HEK293 (cell line): ENCODE results near the gene OR4B1.
"Not testable (repeated sequence)": the region's sequence is repeated elsewhere in the genome, so short reads cannot be mapped to it uniquely, and the experiment has no call there.

Experiments used
- CTCF ChIA-PET: fragments of 350-600 bp; formaldehyde crosslinking; extraction: SDS; loops from one replicate; lab custom pipeline; 2021; ENCODE audit warnings: antibody characterized with exemption; lab: Yijun Ruan, JAX
- POLR2A ChIA-PET: fragments of 300-600 bp; formaldehyde crosslinking; extraction: SDS; loops from one replicate; lab custom pipeline; 2020; ENCODE audit warnings: antibody characterized with exemption, inconsistent platforms; lab: Yijun Ruan, JAX
- H3K27ac ChIP-seq: fragments of 200-500 bp; sonication (Bioruptor generic); 2 replicates; pipeline ENCODE4 v1.5.1; 2014; ENCODE audit warnings: low read depth, low read length, control low read depth, inconsistent platforms; ENCODE audit errors: extremely low read depth
- H3K36me3 ChIP-seq, 2 experiments: fragments of 200-500 bp in 1 of 2; sonication (Bioruptor generic) in 1 of 2; 1 replicate in 1 of 2; 2 replicates in 1 of 2; pipeline ENCODE4 v1.5.1; 2014 to 2017; ENCODE audit warnings: inconsistent platforms in 2 of 2, low read length in 2 of 2; ENCODE audit not compliant: control insufficient read depth in 2 of 2, insufficient read depth in 1 of 2
- H3K4me1 ChIP-seq: fragments of 200-500 bp; sonication (Bioruptor generic); 2 replicates; pipeline ENCODE4 v1.5.1; 2014; ENCODE audit warnings: mild to moderate bottlenecking, low read length, inconsistent platforms; ENCODE audit not compliant: control insufficient read depth, insufficient read depth
- H3K4me3 ChIP-seq: 2 replicates; pipeline ENCODE4 v1.5.1; 2011; ENCODE audit warnings: low read depth, mild to moderate bottlenecking, control low read depth, low read length, moderate library complexity
- H3K9me3 ChIP-seq: fragments of 200-500 bp; sonication (Bioruptor generic); 2 replicates; pipeline ENCODE4 v1.5.1; 2014; ENCODE audit warnings: low read depth, low read length, inconsistent platforms; ENCODE audit not compliant: control insufficient read depth, insufficient read depth
- KLF16 ChIP-seq: fragments of 450-650 bp; formaldehyde crosslinking; IDR thresholded peaks from 2 replicates; pipeline ENCODE4 v1.5.1; 2017; ENCODE audit warnings: missing biosample characterization, missing genetic modification characterization
- MZF1 ChIP-seq: fragments of 450-650 bp; formaldehyde crosslinking; IDR thresholded peaks from 2 replicates; pipeline ENCODE4 v1.5.1; 2017; ENCODE audit warnings: missing biosample characterization, missing genetic modification characterization, borderline replicate concordance
- SALL2 ChIP-seq: fragments of 450-650 bp; formaldehyde crosslinking; IDR thresholded peaks from 2 replicates; pipeline ENCODE4 v1.5.0; 2017; ENCODE audit warnings: missing biosample characterization, mild to moderate bottlenecking, missing genetic modification characterization, borderline replicate concordance
- ZEB2 ChIP-seq: fragments of 450-650 bp; formaldehyde crosslinking; IDR thresholded peaks from 2 replicates; pipeline ENCODE4 v1.5.1; 2016; ENCODE audit warnings: missing biosample characterization, missing genetic modification characterization
- ZNF140 ChIP-seq: fragments of 450-650 bp; formaldehyde crosslinking; IDR thresholded peaks from 2 replicates; pipeline ENCODE4 v1.5.1; 2016; ENCODE audit warnings: missing biosample characterization, missing genetic modification characterization
- ZNF184 ChIP-seq: fragments of 450-650 bp; IDR thresholded peaks from 2 replicates; pipeline ENCODE4 v1.5.1; 2018; ENCODE audit warnings: missing biosample characterization, mild to moderate bottlenecking, missing genetic modification characterization
- ZNF248 ChIP-seq: fragments of 450-650 bp; formaldehyde crosslinking; IDR thresholded peaks from 2 replicates; pipeline ENCODE4 v1.5.1; 2017; ENCODE audit warnings: missing biosample characterization, missing genetic modification characterization
- ZNF341 ChIP-seq: fragments of 450-650 bp; formaldehyde crosslinking; IDR thresholded peaks from 2 replicates; pipeline ENCODE4; 2016; ENCODE audit warnings: low read depth, missing biosample characterization, missing genetic modification characterization
- ZNF354C ChIP-seq: fragments of 450-650 bp; formaldehyde crosslinking; IDR thresholded peaks from 2 replicates; pipeline ENCODE4 v1.5.1; 2016; ENCODE audit warnings: missing biosample characterization, missing genetic modification characterization, low read depth, borderline replicate concordance
- ZNF521 ChIP-seq: fragments of 450-650 bp; formaldehyde crosslinking; IDR thresholded peaks from 2 replicates; pipeline ENCODE4 v1.5.1; 2017; ENCODE audit warnings: missing biosample characterization, mild to moderate bottlenecking, missing genetic modification characterization
- ZNF529 ChIP-seq: fragments of 450-650 bp; formaldehyde crosslinking; IDR thresholded peaks from 2 replicates; pipeline ENCODE4 v1.5.1; 2017; ENCODE audit warnings: missing genetic modification characterization, missing biosample characterization; ENCODE audit not compliant: insufficient replicate concordance
- ZNF530 ChIP-seq: fragments of 450-650 bp; formaldehyde crosslinking; IDR thresholded peaks from 2 replicates; pipeline ENCODE4 v1.5.1; 2016; ENCODE audit warnings: low read depth, missing biosample characterization, missing genetic modification characterization
- ZNF621 ChIP-seq: fragments of 450-650 bp; formaldehyde crosslinking; IDR thresholded peaks from 2 replicates; pipeline ENCODE4 v1.5.1; 2017; ENCODE audit warnings: missing biosample characterization, missing genetic modification characterization
- ZNF660 ChIP-seq: fragments of 450-650 bp; IDR thresholded peaks from 2 replicates; pipeline ENCODE4 v1.5.1; 2018; ENCODE audit warnings: missing biosample characterization, mild to moderate bottlenecking, missing genetic modification characterization
- ZNF777 ChIP-seq: fragments of 450-650 bp; formaldehyde crosslinking; IDR thresholded peaks from 2 replicates; pipeline ENCODE4 v1.5.1; 2017; ENCODE audit warnings: missing biosample characterization, missing genetic modification characterization, borderline replicate concordance
- ZNF792 ChIP-seq: fragments of 450-650 bp; formaldehyde crosslinking; IDR thresholded peaks from 2 replicates; pipeline ENCODE4 v1.5.1; 2016; ENCODE audit warnings: missing biosample characterization, missing genetic modification characterization
- ZNF843 ChIP-seq: fragments of 450-650 bp; formaldehyde crosslinking; IDR thresholded peaks from 2 replicates; pipeline ENCODE4 v1.5.1; 2016; ENCODE audit warnings: missing biosample characterization, missing genetic modification characterization
- TF ChIP-seq, protein P1 (sequence below): fragments of 450-650 bp; formaldehyde crosslinking; IDR thresholded peaks from 2 replicates; pipeline ENCODE4 v1.5.1; 2016; ENCODE audit warnings: missing biosample characterization, missing genetic modification characterization
- TF ChIP-seq, protein P2 (sequence below): fragments of 450-650 bp; formaldehyde crosslinking; IDR thresholded peaks from 2 replicates; pipeline ENCODE4 v1.5.1; 2017; ENCODE audit warnings: missing biosample characterization, missing genetic modification characterization
- TF ChIP-seq, protein P3 (sequence below): fragments of 450-650 bp; formaldehyde crosslinking; IDR thresholded peaks from 2 replicates; pipeline ENCODE4 v1.5.1; 2016; ENCODE audit warnings: missing biosample characterization, missing genetic modification characterization
- TF ChIP-seq, protein P4 (sequence below): fragments of 450-650 bp; formaldehyde crosslinking; IDR thresholded peaks from 2 replicates; pipeline ENCODE4 v1.5.1; 2016; ENCODE audit warnings: missing biosample characterization, missing genetic modification characterization
- TF ChIP-seq, protein P5 (sequence below): IDR thresholded peaks from 2 replicates; pipeline ENCODE4 v1.6.1; 2011; ENCODE audit warnings: mild to moderate bottlenecking, low read depth, low read length, borderline replicate concordance

The OR4B1 gene

DNA sequence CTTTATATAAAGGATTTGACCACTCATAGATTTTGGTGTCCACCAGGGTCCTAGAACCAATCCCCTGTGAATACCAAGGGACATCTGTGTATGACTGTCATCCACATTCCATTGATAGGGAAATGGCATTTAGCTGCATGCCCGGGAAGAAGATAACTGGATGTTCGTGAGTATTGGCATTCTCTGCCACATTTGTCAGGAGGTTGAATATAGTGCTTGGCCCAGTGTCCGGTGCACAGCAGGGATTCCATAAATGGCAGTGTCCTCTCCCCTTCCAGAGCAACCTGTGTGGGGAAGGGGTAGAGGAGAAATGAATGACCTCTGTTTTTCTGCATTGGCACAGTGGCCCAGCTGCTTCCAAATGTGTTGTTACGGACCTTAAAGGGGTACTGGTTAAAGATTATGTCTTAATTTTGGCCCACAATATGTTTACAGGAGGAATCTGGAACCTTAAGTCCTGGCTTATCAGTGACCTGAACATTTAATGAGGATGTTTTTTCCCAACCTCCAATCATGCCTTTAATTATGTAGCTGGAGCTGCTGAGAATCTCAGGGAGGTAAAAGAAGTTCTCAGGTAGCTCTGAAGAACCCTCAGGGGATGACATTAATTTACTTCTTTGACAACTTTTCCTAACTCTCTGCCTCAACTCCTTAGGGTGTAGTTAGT is 33.6 kb upstream of the OR4B1 start:
- no peak for TF ChIP-seq ZNF140
- TF ChIP-seq KLF16 (tag by site-specific recombination): no peak
- TF ChIP-seq ZNF621 (tag by site-specific recombination): no peak
- Histone ChIP-seq H3K4me3 (no peak overlapping the region), H3K9me3 (no peaks in the 10 kb centered on the region), H3K27ac (no peak overlapping the region), H3K36me3 (no peaks in the 10 kb centered on the region), H3K4me1 (no peaks in the 10 kb centered on the region)
- ChIA-PET CTCF (interaction anchor here (0.6 to 2.1 kb wide), 4 partner anchors 9 to 1619 kb away, joined by 4 to 7 read pairs (median 5); no protein-coding TSS in a partner anchor), POLR2A (no interaction called here)

DNA sequence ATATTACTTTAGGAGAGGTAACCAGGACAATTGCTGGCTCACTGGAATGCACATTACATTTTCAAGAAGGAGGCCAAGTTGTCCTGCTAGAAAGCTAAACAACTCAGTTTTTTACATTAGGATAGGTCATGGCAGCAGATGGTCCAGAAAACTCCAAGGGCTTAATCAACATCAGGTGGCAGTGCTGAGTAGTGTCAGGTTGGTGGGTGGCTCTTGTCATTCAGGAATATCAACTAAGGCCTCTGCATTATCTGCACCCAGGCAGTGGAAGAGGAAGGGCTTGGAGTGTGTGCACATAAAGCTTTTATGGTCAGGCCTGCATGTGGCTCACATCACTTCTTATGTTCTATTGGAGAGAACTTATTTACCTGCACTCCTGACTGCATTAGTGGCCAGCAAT is 32.2 kb upstream of the OR4B1 start:
- Histone ChIP-seq H3K4me1 (no peaks in the 10 kb centered on the region), H3K9me3 (no peaks in the 10 kb centered on the region), H3K27ac (no peak overlapping the region), H3K4me3 (no peak overlapping the region), H3K36me3 (no peaks in the 10 kb centered on the region)
- CTCF ChIA-PET: interaction anchor here (0.6 to 2.1 kb wide), 3 partner anchors 12 to 93 kb away, joined by 3 to 8 read pairs (median 7); no protein-coding TSS in a partner anchor
- POLR2A ChIA-PET: no interaction called here
- TF ChIP-seq ZEB2 (tag by site-specific recombination) (no peak), ZNF792 (tag by site-specific recombination) (no peak), ZNF248 (no peak), ZNF354C (tag by site-specific recombination) (no peak), ZNF184 (tag by site-specific recombination) (no peak), ZNF521 (tag by site-specific recombination) (no peak), ZNF341 (no peak), ZNF529 (tag by site-specific recombination) (no peak), ZNF660 (tag by site-specific recombination) (no peak), ZNF843 (tag by site-specific recombination) (no peak), ZNF530 (tag by site-specific recombination) (no peak), MZF1 (tag by site-specific recombination) (no peak), ZNF777 (no peak), SALL2 (tag by site-specific recombination) (no peak)
- TF ChIP-seq, protein P1, sequence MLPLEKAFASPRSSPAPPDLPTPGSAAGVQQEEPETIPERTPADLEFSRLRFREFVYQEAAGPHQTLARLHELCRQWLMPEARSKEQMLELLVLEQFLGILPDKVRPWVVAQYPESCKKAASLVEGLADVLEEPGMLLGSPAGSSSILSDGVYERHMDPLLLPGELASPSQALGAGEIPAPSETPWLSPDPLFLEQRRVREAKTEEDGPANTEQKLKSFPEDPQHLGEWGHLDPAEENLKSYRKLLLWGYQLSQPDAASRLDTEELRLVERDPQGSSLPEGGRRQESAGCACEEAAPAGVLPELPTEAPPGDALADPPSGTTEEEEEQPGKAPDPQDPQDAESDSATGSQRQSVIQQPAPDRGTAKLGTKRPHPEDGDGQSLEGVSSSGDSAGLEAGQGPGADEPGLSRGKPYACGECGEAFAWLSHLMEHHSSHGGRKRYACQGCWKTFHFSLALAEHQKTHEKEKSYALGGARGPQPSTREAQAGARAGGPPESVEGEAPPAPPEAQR (tag by site-specific recombination): no peak
- TF ChIP-seq, protein P2, sequence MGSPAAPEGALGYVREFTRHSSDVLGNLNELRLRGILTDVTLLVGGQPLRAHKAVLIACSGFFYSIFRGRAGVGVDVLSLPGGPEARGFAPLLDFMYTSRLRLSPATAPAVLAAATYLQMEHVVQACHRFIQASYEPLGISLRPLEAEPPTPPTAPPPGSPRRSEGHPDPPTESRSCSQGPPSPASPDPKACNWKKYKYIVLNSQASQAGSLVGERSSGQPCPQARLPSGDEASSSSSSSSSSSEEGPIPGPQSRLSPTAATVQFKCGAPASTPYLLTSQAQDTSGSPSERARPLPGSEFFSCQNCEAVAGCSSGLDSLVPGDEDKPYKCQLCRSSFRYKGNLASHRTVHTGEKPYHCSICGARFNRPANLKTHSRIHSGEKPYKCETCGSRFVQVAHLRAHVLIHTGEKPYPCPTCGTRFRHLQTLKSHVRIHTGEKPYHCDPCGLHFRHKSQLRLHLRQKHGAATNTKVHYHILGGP (tag by site-specific recombination): no peak
- TF ChIP-seq, protein P3, sequence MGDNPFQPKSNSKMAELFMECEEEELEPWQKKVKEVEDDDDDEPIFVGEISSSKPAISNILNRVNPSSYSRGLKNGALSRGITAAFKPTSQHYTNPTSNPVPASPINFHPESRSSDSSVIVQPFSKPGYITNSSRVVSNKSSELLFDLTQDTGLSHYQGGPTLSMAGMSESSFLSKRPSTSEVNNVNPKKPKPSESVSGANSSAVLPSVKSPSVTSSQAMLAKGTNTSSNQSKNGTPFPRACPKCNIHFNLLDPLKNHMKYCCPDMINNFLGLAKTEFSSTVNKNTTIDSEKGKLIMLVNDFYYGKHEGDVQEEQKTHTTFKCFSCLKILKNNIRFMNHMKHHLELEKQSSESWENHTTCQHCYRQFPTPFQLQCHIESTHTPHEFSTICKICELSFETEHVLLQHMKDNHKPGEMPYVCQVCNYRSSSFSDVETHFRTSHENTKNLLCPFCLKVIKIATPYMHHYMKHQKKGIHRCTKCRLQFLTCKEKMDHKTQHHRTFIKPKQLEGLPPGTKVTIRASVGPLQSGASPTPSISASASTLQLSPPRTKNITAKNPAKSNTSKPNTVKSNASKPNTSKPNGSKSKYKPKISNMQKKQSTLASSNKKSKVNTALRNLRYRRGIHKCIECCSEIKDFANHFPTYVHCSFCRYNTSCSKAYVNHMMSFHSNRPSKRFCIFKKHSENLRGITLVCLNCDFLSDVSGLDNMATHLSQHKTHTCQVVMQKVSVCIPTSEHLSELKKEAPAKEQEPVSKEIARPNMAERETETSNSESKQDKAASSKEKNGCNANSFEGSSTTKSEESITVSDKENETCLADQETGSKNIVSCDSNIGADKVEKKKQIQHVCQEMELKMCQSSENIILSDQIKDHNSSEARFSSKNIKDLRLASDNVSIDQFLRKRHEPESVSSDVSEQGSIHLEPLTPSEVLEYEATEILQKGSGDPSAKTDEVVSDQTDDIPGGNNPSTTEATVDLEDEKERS (tag by site-specific recombination): no peak
- TF ChIP-seq, protein P4, sequence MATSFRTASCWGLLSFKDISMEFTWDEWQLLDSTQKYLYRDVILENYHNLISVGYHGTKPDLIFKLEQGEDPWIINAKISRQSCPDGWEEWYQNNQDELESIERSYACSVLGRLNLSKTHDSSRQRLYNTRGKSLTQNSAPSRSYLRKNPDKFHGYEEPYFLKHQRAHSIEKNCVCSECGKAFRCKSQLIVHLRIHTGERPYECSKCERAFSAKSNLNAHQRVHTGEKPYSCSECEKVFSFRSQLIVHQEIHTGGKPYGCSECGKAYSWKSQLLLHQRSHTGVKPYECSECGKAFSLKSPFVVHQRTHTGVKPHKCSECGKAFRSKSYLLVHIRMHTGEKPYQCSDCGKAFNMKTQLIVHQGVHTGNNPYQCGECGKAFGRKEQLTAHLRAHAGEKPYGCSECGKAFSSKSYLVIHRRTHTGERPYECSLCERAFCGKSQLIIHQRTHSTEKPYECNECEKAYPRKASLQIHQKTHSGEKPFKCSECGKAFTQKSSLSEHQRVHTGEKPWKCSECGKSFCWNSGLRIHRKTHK: no peak
- TF ChIP-seq, protein P5, sequence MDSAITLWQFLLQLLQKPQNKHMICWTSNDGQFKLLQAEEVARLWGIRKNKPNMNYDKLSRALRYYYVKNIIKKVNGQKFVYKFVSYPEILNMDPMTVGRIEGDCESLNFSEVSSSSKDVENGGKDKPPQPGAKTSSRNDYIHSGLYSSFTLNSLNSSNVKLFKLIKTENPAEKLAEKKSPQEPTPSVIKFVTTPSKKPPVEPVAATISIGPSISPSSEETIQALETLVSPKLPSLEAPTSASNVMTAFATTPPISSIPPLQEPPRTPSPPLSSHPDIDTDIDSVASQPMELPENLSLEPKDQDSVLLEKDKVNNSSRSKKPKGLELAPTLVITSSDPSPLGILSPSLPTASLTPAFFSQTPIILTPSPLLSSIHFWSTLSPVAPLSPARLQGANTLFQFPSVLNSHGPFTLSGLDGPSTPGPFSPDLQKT: no peak

DNA sequence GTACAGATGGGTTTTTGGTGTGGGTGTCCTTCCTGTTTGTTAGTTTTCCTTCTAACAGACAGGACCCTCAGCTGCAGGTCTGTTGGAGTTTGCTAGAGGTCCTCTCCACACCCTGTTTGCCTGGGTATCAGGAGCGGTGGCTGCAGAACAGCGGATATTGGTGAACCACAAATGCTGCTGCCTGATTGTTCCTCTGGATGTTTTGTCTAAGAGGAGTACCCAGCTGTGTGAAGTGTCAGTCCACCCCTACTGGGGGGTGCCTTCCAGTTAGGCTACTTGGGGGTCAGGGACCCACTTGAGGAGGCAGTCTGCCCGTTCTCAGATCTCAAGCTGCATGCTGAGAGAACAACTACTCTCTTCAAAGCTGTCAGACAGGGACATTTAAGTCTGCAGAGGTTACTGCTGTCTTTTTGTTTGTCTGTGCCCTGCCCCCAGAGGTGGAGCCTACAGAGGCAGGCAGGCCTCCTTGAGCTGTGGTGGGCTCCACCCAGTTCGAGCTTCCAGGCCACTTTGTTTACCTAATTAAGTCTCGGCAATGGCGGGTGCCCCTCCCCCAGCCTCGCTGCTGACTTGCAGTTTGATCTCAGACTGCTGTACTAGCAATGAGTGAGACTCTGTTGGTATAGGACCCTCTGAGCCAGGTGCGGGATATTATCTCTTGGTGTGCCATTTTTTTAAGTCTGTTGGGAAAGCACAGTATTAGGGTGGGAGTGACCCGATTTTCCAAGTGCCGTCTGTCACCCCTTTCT is 25.5 kb upstream of the OR4B1 start:
- POLR2A ChIA-PET, H3K36me3 ChIP-seq, H3K4me3 ChIP-seq, H3K4me1 ChIP-seq, H3K9me3 ChIP-seq, H3K27ac ChIP-seq: not testable (repeated sequence)
- CTCF ChIA-PET: interaction anchor here (1.2 kb wide), 1 partner anchor 19 kb away, joined by 4 read pairs; no protein-coding TSS in a partner anchor
